PFSK-1 (cell line): ENCODE data around the gene ADAM12. TPM values are rescaled to one million over a fixed set of nuclear protein-coding genes. Genes with fewer than 3 reads are reported as not detected.

Experiments
- FOXP2 ChIP-seq: optimal IDR thresholded peaks from 2 replicates; pipeline ENCODE3; 2011; ENCODE audit warnings: borderline replicate concordance, control low read depth, inconsistent platforms; ENCODE audit not compliant: insufficient read depth; ENCODE audit errors: extremely low read length, extremely low read depth
- POLR2AphosphoS5 ChIP-seq: IDR thresholded peaks from 2 replicates; pipeline ENCODE4 v1.6.1; 2012; ENCODE audit warnings: low read depth, mild to moderate bottlenecking, control low read depth, low read length, moderate library complexity
- REST ChIP-seq, 2 experiments: IDR thresholded peaks; 2 replicates each; pipeline versions ENCODE4 v1.6.1 to v1.8.0; 2011 to 2012; ENCODE audit warnings: low read depth in 2 of 2, low read length in 2 of 2, control low read depth in 1 of 2, inconsistent platforms in 1 of 2, mild to moderate bottlenecking in 1 of 2, moderate library complexity in 1 of 2; ENCODE audit not compliant: insufficient read depth in 1 of 2
- SIN3A ChIP-seq: IDR thresholded peaks from 2 replicates; pipeline ENCODE4 v1.6.1; 2012; ENCODE audit warnings: mild to moderate bottlenecking, low read length, moderate library complexity, borderline replicate concordance; ENCODE audit not compliant: insufficient read depth
- TAF1 ChIP-seq: IDR thresholded peaks from 2 replicates; pipeline ENCODE4 v1.6.1; 2012; ENCODE audit warnings: low read length, control low read depth, borderline replicate concordance; ENCODE audit not compliant: insufficient read depth
- polyA plus RNA-seq: library from polyadenylated mRNA; unstranded; fragments of >200 nt; gene quantifications from one replicate; pipeline ENCODE4 v1.2.1, GENCODE V29; 2012; ENCODE audit warnings: low read depth, missing spikeins; ENCODE audit not compliant: insufficient read length

ADAM12 gene, protein sequence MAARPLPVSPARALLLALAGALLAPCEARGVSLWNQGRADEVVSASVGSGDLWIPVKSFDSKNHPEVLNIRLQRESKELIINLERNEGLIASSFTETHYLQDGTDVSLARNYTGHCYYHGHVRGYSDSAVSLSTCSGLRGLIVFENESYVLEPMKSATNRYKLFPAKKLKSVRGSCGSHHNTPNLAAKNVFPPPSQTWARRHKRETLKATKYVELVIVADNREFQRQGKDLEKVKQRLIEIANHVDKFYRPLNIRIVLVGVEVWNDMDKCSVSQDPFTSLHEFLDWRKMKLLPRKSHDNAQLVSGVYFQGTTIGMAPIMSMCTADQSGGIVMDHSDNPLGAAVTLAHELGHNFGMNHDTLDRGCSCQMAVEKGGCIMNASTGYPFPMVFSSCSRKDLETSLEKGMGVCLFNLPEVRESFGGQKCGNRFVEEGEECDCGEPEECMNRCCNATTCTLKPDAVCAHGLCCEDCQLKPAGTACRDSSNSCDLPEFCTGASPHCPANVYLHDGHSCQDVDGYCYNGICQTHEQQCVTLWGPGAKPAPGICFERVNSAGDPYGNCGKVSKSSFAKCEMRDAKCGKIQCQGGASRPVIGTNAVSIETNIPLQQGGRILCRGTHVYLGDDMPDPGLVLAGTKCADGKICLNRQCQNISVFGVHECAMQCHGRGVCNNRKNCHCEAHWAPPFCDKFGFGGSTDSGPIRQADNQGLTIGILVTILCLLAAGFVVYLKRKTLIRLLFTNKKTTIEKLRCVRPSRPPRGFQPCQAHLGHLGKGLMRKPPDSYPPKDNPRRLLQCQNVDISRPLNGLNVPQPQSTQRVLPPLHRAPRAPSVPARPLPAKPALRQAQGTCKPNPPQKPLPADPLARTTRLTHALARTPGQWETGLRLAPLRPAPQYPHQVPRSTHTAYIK
- polyA plus RNA-seq = not detected

GRCh38 chr10:126387931-126388911, at the start of gene ADAM12:
ADAM12 (minus strand) TSS chr10:126388477; CDS start chr10:126388145, 332 bp downstream.
- no peak for TF ChIP-seq SIN3A
- TF ChIP-seq FOXP2 = no peak
- TF ChIP-seq REST (IDR thresholded peaks at IDR 0.05; ENCODE audit: insufficient read depth in 1 of 2, low read depth in 2 of 2, low read length in 2 of 2) = no peak
- TF ChIP-seq POLR2AphosphoS5 = no peak
- no peak for TF ChIP-seq TAF1

- TF ChIP-seq POLR2AphosphoS5 (no peak), REST (IDR thresholded peaks at IDR 0.05; ENCODE audit: insufficient read depth in 1 of 2, low read depth in 2 of 2, low read length in 2 of 2) (no peak), SIN3A (no peak), FOXP2 (no peak), TAF1 (no peak)
These were observed 49.5 kb upstream of the ADAM12 start for GRCh38 chr10:126437635-126438406.

DNA sequence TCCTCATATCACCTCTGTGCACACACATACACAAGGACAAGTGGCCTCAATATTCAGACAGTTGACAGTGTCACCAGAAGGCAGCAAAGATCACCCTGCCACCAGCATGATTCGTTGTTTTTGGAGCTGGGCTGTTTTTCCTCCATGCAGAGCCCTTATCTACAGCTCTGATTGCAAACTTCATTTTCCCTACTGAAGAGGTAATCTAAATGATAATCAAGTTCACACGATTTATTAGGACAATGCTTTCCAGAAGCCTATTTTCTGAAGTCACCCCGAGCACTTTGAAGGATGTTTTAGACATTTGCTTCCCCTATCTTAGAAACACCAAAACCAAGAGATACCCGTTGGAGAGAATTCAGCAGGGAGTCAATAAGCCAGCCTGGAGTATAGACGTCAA, 46.0 kb upstream of the ADAM12 start:
- no peak for TF ChIP-seq FOXP2
- no peak for TF ChIP-seq REST (IDR thresholded peaks at IDR 0.05; ENCODE audit: insufficient read depth in 1 of 2, low read depth in 2 of 2, low read length in 2 of 2)
- no peak for TF ChIP-seq POLR2AphosphoS5
- no peak for TF ChIP-seq SIN3A
- TF ChIP-seq TAF1 = no peak

- TF ChIP-seq REST (IDR thresholded peaks at IDR 0.05; ENCODE audit: insufficient read depth in 1 of 2, low read depth in 2 of 2, low read length in 2 of 2) = no peak
- no peak for TF ChIP-seq SIN3A
- no peak for TF ChIP-seq TAF1
- no peak for TF ChIP-seq POLR2AphosphoS5
- no peak for TF ChIP-seq FOXP2
These were observed 45.1 kb upstream of the ADAM12 start for GRCh38 chr10:126433351-126433750.
